ENCODE measurements around the gene SETMAR.

SETMAR gene

DNA sequence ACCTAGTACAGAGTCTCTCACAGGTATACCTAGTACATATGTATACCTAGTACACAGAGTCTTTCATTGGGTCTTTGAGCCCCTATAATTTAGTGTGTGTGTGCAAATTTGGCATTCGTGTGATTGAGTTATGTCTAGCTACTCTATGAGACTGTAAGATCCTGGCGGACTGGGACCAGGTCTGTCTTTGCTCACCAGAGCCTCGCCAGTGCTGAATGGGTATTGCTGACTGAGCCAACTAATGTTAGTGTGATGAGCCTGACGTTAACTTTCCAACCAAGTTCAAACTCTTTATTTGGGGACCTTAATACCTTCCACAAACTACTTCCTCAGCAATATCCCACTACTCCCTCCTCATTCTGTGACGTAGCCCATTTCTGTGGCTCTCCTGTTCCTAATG is 35.6 kb downstream of the SETMAR start:
- Histone ChIP-seq H3K4me3 (ENCODE audit: low read depth, low read length) (no peak overlapping the region), H3K27me3 (no peaks in the 10 kb centered on the region), H3K36me3 (no peaks in the 10 kb centered on the region), H3K4me1 (peaks cover 6% of the 10 kb centered on the region; the same call in 1 of the 2 replicates), H3K9me3 (no peaks in the 10 kb centered on the region)
- DNase-seq = no peak
- TF ChIP-seq, protein P1, sequence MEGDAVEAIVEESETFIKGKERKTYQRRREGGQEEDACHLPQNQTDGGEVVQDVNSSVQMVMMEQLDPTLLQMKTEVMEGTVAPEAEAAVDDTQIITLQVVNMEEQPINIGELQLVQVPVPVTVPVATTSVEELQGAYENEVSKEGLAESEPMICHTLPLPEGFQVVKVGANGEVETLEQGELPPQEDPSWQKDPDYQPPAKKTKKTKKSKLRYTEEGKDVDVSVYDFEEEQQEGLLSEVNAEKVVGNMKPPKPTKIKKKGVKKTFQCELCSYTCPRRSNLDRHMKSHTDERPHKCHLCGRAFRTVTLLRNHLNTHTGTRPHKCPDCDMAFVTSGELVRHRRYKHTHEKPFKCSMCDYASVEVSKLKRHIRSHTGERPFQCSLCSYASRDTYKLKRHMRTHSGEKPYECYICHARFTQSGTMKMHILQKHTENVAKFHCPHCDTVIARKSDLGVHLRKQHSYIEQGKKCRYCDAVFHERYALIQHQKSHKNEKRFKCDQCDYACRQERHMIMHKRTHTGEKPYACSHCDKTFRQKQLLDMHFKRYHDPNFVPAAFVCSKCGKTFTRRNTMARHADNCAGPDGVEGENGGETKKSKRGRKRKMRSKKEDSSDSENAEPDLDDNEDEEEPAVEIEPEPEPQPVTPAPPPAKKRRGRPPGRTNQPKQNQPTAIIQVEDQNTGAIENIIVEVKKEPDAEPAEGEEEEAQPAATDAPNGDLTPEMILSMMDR (IDR thresholded peaks at IDR 0.05; ENCODE audit: low read depth, low read length) = 0 out of 2 replicates have a peak, but pooled peaks have one; percentile 12

DNA sequence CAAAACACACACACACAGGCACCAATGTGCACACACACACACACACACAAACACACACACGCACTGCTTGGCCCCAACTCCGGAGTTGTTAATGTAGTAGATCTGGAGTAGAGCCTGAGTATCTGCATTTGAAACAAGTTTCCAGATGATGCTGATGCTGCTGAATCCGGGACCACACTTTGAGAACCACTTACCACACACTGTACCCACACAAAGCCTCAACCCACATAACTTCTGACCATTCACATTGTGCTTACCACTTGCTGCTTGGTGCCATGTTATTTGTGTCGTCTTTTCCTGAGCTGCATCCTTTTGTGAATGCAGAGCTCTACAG is 36.9 kb downstream of the SETMAR start:
- TF ChIP-seq, protein P1 (IDR thresholded peaks at IDR 0.05; ENCODE audit: low read depth, low read length) = no peak
- Histone ChIP-seq H3K27me3 (no peaks in the 10 kb centered on the region), H3K36me3 (no peaks in the 10 kb centered on the region), H3K4me1 (peaks cover 6% of the 10 kb centered on the region; the same call in 1 of the 2 replicates), H3K4me3 (ENCODE audit: low read depth, low read length) (no peak overlapping the region), H3K9me3 (no peaks in the 10 kb centered on the region)
- DNase-seq = no peak

DNA sequence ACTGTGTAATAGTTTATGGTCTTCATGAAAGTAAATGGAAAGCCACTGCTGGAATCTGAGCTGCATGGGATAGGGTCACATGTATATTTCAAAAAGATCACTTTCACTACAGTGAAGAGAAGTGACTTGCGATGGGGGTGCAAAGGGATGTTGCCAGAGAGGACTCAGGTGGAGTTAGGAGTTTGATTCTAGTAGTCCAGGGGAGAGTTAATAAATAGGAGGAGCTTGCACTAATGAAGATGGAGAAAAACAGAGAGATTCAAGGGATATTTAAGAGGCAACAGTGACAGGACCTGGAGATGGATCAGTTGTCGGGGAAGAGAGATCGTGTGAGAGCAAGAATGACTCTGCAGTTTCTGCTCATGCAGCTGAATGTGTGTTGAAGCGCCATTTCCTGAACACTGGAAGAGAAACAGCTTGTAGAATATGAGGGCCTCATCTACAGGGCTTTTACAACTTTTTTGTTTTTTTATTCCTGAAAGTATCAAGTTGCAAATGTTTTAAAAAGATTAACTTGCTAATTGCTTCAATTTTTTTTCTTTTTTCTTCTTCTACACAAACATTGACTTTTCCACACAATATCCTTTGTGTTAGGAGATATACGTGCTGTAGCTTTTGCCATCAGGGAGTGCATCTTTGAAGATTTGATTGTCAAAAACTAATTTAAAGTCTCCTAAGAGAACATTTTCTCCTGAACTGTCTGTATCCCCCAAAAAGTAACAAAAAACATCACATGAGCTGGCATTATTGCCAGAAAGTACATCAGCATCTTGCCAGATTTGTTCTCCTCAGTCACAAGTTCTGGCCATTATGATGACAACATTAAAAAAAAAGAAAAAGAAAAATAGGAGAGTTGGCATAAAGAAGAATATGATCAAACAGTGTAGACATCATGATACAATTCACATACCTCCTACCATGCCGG is 37.5 kb downstream of the SETMAR start:
- Histone ChIP-seq H3K27me3 (no peaks in the 10 kb centered on the region), H3K9me3 (no peaks in the 10 kb centered on the region), H3K36me3 (no peaks in the 10 kb centered on the region), H3K4me1 (peaks cover 6% of the 10 kb centered on the region; the same call in 1 of the 2 replicates), H3K4me3 (ENCODE audit: low read depth, low read length) (no peak overlapping the region)
- DNase-seq = no peak
- TF ChIP-seq, protein P1 (IDR thresholded peaks at IDR 0.05; ENCODE audit: low read depth, low read length) = no peak

DNA sequence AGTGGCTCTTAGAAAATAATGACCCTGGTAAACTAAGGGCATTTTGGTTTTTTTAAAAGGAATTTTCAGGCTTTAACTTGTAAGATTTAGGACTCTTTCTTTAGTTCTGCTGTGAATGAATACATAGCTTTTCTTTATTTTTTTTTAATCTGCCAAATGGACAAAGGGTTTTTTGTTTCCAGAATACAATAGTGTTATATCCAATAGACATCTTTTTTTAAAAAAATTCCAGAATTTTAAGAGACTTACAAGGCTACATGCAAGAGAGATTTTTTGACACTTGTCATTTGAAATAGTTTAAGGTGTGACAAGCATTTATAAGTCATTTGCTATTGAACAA is 38.1 kb downstream of the SETMAR start:
- H3K36me3 ChIP-seq = no peaks in the 10 kb centered on the region
- H3K9me3 ChIP-seq = no peaks in the 10 kb centered on the region
- H3K27me3 ChIP-seq = no peaks in the 10 kb centered on the region
- peaks cover 6% of the 10 kb centered on the region; the same call in 1 of the 2 replicates for H3K4me1 ChIP-seq
- DNase-seq = no peak
- TF ChIP-seq, protein P1 (IDR thresholded peaks at IDR 0.05; ENCODE audit: low read depth, low read length) = no peak
- no peak overlapping the region for H3K4me3 ChIP-seq (ENCODE audit: low read depth, low read length)

DNA sequence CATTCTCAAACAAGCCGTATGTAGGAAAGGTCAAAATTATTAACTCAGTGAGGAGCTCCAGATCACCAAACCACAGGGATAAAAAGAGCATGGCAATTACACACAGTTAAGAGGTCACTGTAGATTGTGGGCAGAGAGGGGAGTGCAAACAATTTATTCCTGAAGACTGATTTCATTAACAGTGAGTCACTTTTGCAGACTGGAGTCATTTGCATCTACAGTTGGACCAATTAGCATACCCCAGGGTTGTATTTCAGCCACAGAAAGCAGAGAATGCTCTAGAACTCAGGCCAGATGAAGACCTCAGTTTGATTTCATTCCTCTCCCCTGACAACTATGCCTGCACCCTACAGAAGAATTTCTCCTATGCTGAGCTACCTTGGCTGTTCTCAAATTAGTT is 40.1 kb downstream of the SETMAR start:
- no peaks in the 10 kb centered on the region for H3K27me3 ChIP-seq
- no peaks in the 10 kb centered on the region for H3K9me3 ChIP-seq
- peaks cover 6% of the 10 kb centered on the region; the same call in 1 of the 2 replicates for H3K4me1 ChIP-seq
- no peak for DNase-seq
- H3K36me3 ChIP-seq = no peaks in the 10 kb centered on the region
- TF ChIP-seq, protein P1 (IDR thresholded peaks at IDR 0.05; ENCODE audit: low read depth, low read length) = no peak
- H3K4me3 ChIP-seq (ENCODE audit: low read depth, low read length) = no peak overlapping the region

DNA sequence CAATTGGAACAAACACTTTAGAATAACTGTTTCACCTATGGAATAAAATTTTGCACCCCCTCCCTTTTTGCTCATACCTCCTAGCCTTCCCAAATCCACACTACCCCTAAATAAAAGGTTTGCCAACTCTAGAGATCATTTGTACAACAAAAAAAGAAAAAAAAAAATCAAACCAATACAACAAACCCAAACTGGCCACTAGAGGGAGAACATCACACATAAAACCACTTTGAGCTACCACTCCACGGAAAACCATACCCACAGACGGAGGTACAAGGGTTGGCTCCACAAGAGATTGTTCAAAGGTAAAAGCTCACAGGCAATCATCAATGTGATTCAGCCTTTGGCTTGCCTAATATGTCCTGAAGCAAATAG is 47.6 kb downstream of the SETMAR start:
- no peaks in the 10 kb centered on the region for H3K36me3 ChIP-seq
- DNase-seq = peak; percentile 37
- no peak overlapping the region for H3K4me3 ChIP-seq (ENCODE audit: low read depth, low read length)
- no peaks in the 10 kb centered on the region for H3K27me3 ChIP-seq
- H3K9me3 ChIP-seq = no peaks in the 10 kb centered on the region
- H3K4me1 ChIP-seq = peaks cover 6% of the 10 kb centered on the region
- TF ChIP-seq, protein P1 (IDR thresholded peaks at IDR 0.05; ENCODE audit: low read depth, low read length) = peak; percentile 63
